H9 (cell line): ENCODE results near the gene RETREG3. TPM values are rescaled to one million over a fixed set of nuclear protein-coding genes. Genes with fewer than 3 reads are reported as not detected.

ENCODE experiments used
- DNase-seq: peaks from one replicate; pipeline ENCODE4 v3.0.0-alpha.2; 2017
- H2AFZ ChIP-seq: one replicate; pipeline ENCODE4 v1.6.1; 2013; ENCODE audit warnings: mild to moderate bottlenecking, low read length, control low read depth, moderate library complexity
- H2AK5ac ChIP-seq: 2 replicates; pipeline ENCODE4 v1.6.1; 2013; ENCODE audit warnings: low read length, control low read depth, mixed read lengths; ENCODE audit not compliant: insufficient read length
- H2BK120ac ChIP-seq: one replicate; pipeline ENCODE4 v1.6.1; 2013; ENCODE audit warnings: low read depth, mild to moderate bottlenecking, low read length, control low read depth, inconsistent platforms; ENCODE audit not compliant: poor library complexity, severe bottlenecking
- H2BK12ac ChIP-seq: 2 replicates; pipeline ENCODE4 v1.6.1; 2013; ENCODE audit warnings: low read length, control low read depth, mixed read lengths, low read depth; ENCODE audit not compliant: insufficient read length
- H2BK15ac ChIP-seq: 2 replicates; pipeline ENCODE4 v1.6.1; 2013; ENCODE audit warnings: low read depth, low read length, control low read depth
- H2BK20ac ChIP-seq: one replicate; pipeline ENCODE4 v1.6.1; 2013; ENCODE audit warnings: low read depth, mild to moderate bottlenecking, low read length, control low read depth, inconsistent platforms; ENCODE audit not compliant: poor library complexity, severe bottlenecking
- H2BK5ac ChIP-seq: 2 replicates; pipeline ENCODE4 v1.6.1; 2013; ENCODE audit warnings: low read length, control low read depth, mixed read lengths; ENCODE audit not compliant: insufficient read length
- H3K14ac ChIP-seq: 2 replicates; pipeline ENCODE4 v1.6.1; 2013; ENCODE audit warnings: low read length, control low read depth; ENCODE audit not compliant: insufficient read depth
- H3K18ac ChIP-seq: 2 replicates; pipeline ENCODE4 v1.6.1; 2013; ENCODE audit warnings: low read depth, mild to moderate bottlenecking, mixed read lengths, low read length, control low read depth; ENCODE audit not compliant: insufficient read length
- H3K23ac ChIP-seq: 2 replicates; pipeline ENCODE4 v1.6.1; 2013; ENCODE audit warnings: low read length, control low read depth, mixed read lengths, low read depth; ENCODE audit not compliant: insufficient read length
- H3K23me2 ChIP-seq: 2 replicates; pipeline ENCODE4 v1.6.1; 2013; ENCODE audit warnings: low read depth, mild to moderate bottlenecking, mixed read lengths, low read length, control low read depth; ENCODE audit not compliant: insufficient read length, poor library complexity, severe bottlenecking
- H3K27ac ChIP-seq: 2 replicates; pipeline ENCODE4 v1.5.1; 2013; ENCODE audit warnings: low read length, control low read depth, mixed read lengths, low read depth; ENCODE audit not compliant: insufficient read length
- H3K27me3 ChIP-seq: 2 replicates; pipeline ENCODE4 v1.6.1; 2013; ENCODE audit warnings: low read length, control low read depth, inconsistent platforms; ENCODE audit not compliant: insufficient read depth
- H3K4ac ChIP-seq: 2 replicates; pipeline ENCODE4 v1.6.1; 2013; ENCODE audit warnings: low read depth, mild to moderate bottlenecking, control low read depth, inconsistent platforms, low read length, moderate library complexity
- H3K4me1 ChIP-seq: 2 replicates; pipeline ENCODE4 v1.6.1; 2013; ENCODE audit warnings: low read length, control low read depth, inconsistent platforms; ENCODE audit not compliant: insufficient read depth
- H3K4me2 ChIP-seq: 2 replicates; pipeline ENCODE4 v1.6.1; 2013; ENCODE audit warnings: low read length, control low read depth, mixed read lengths; ENCODE audit not compliant: insufficient read length, insufficient read depth
- H3K56ac ChIP-seq: 2 replicates; pipeline ENCODE4 v1.6.1; 2013; ENCODE audit warnings: low read depth, mild to moderate bottlenecking, mixed read lengths, low read length, control low read depth; ENCODE audit not compliant: insufficient read length
- H3K79me1 ChIP-seq: 2 replicates; pipeline ENCODE4 v1.6.1; 2013; ENCODE audit warnings: low read depth, mild to moderate bottlenecking, moderate library complexity, low read length, control low read depth, inconsistent platforms; ENCODE audit not compliant: insufficient read depth, poor library complexity, severe bottlenecking
- H3K79me2 ChIP-seq: 2 replicates; pipeline ENCODE4 v1.6.1; 2013; ENCODE audit warnings: low read length, control low read depth, inconsistent platforms; ENCODE audit not compliant: insufficient read depth
- H3K9ac ChIP-seq: 2 replicates; pipeline ENCODE4 v1.6.1; 2013; ENCODE audit warnings: low read length, control low read depth, mixed read lengths; ENCODE audit not compliant: insufficient read length; ENCODE audit errors: extremely low read depth
- H3K9me3 ChIP-seq: one replicate; pipeline ENCODE4 v1.6.1; 2013; ENCODE audit warnings: low read depth, low read length, inconsistent platforms; ENCODE audit not compliant: control insufficient read depth
- H3T11ph ChIP-seq: one replicate; pipeline ENCODE4 v1.6.1; 2013; ENCODE audit warnings: mild to moderate bottlenecking, low read length, control low read depth, inconsistent platforms
- H4K20me1 ChIP-seq: one replicate; pipeline ENCODE4 v1.6.1; 2013; ENCODE audit not compliant: control insufficient read depth, insufficient read length, insufficient read depth
- H4K5ac ChIP-seq: 2 replicates; pipeline ENCODE4 v1.6.1; 2013; ENCODE audit warnings: low read depth, mild to moderate bottlenecking, mixed read lengths, low read length, control low read depth; ENCODE audit not compliant: insufficient read length
- H4K8ac ChIP-seq: replicated peaks from 2 replicates; pipeline ENCODE4 v1.6.1; 2013; ENCODE audit warnings: low read length, control low read depth, mixed read lengths, low read depth; ENCODE audit not compliant: insufficient read length
- H4K91ac ChIP-seq: 2 replicates; pipeline ENCODE4 v1.6.1; 2013; ENCODE audit warnings: low read depth, mild to moderate bottlenecking, moderate library complexity, mixed read lengths, low read length, control low read depth; ENCODE audit not compliant: insufficient read length
- H3K27ac Mint-ChIP-seq, 3 experiments: 2 replicates in 2 of 3; 3 replicates in 1 of 3; pipeline ENCODE4 v1.8.0; 2020 to 2021; ENCODE audit warnings: mixed read lengths in 3 of 3, mild to moderate bottlenecking in 1 of 3, moderate library complexity in 1 of 3
- H3K27me3 Mint-ChIP-seq: 2 replicates; pipeline ENCODE4 v1.8.0; 2021; ENCODE audit warnings: low read depth, mild to moderate bottlenecking, moderate library complexity, mixed read lengths
- H3K36me3 Mint-ChIP-seq, 3 experiments: 2 replicates in 2 of 3; 3 replicates in 1 of 3; pipeline ENCODE4 v1.8.0; 2020 to 2021; ENCODE audit warnings: low read depth in 3 of 3, mixed read lengths in 3 of 3; ENCODE audit not compliant: insufficient read depth in 1 of 3
- H3K4me1 Mint-ChIP-seq, 2 experiments: 2 replicates each; pipeline ENCODE4 v1.8.0; 2020; ENCODE audit warnings: mixed read lengths in 2 of 2
- H3K4me3 Mint-ChIP-seq, 2 experiments: 2 replicates in 1 of 2; 3 replicates in 1 of 2; pipeline ENCODE4 v1.8.0; 2020 to 2021; ENCODE audit warnings: mild to moderate bottlenecking in 2 of 2, mixed read lengths in 2 of 2, moderate library complexity in 1 of 2
- H3K9me3 Mint-ChIP-seq, 2 experiments: 2 replicates in 1 of 2; 3 replicates in 1 of 2; pipeline ENCODE4 v1.8.0; 2020; ENCODE audit warnings: mild to moderate bottlenecking in 2 of 2, mixed read lengths in 2 of 2, moderate library complexity in 1 of 2
- CTCF ChIP-seq: fragments of 200-600 bp; sonication (generic); conservative IDR thresholded peaks from 3 replicates; pipeline ENCODE4 v1.8.0; 2021; ENCODE audit warnings: antibody characterized with exemption, mild to moderate bottlenecking
- WGBS: extraction: QIAGEN DNeasy Blood & Tissue Kit; methylation state at CpG from one replicate; pipeline ENCODE4 v1.1.7; 2013; ENCODE audit warnings: missing lambda C conversion rate, low lambda C conversion rate, mixed read lengths; ENCODE audit not compliant: insufficient read length; ENCODE audit errors: extremely low coverage; 5-methylcytosine and 5-hydroxymethylcytosine counted together
- total RNA-seq: library from RNA; stranded (reverse); gene quantifications from 2 replicates; pipeline ENCODE4 v1.2.1, GENCODE V29; 2021

Gene RETREG3
- total RNA-seq, 1 experiment from 2014 or later: 47.3 TPM

- Histone ChIP-seq H3K27me3 (no peaks in the 10 kb centered on the region), H4K20me1 (no peaks in the 10 kb centered on the region), H3K9ac (no peak overlapping the region), H3K9me3 (no peaks in the 10 kb centered on the region), H4K5ac (no peak overlapping the region), H3T11ph (no peak overlapping the region), H3K23ac (no peak overlapping the region), H3K23me2 (peaks cover 9% of the 10 kb centered on the region), H2BK12ac (no peak overlapping the region), H3K79me1 (no peaks in the 10 kb centered on the region), H2AFZ (no peak overlapping the region), H3K4me1 (no peaks in the 10 kb centered on the region; the same call in 1 of the 2 replicates), H2BK5ac (no peak overlapping the region), H3K27ac (no peak overlapping the region), H3K4ac (no peak overlapping the region), H4K91ac (no peak overlapping the region), H2BK20ac (no peak overlapping the region), H4K8ac (no peak overlapping the region), H3K18ac (no peak overlapping the region), H2BK120ac (no peak overlapping the region), H3K14ac (no peak overlapping the region), H2BK15ac (no peak overlapping the region), H3K4me2 (peak overlapping the region; percentile 53), H2AK5ac (no peak overlapping the region), H3K79me2 (no peaks in the 10 kb centered on the region), H3K56ac (no peak overlapping the region)
- Mint-ChIP-seq H3K9me3 (no peaks in the 10 kb centered on the region), H3K27ac (peak overlapping the region in 2 of 3 experiments; percentile 48 to 87; a peak in 3 of 7 replicates), H3K4me1 (peaks cover 11 to 21% of the 10 kb centered on the region in 2 experiments), H3K36me3 (peaks cover 0 to 11% (median 8%) of the 10 kb centered on the region in 3 experiments; a peak in 4 of 7 replicates), H3K27me3 (peaks cover 34% of the 10 kb centered on the region), H3K4me3 (peak overlapping the region; percentile 58 to 75)
- DNase-seq: no peak
- WGBS: no CpG with 5 or more reads among the region's 26 CpGs
- TF ChIP-seq CTCF: no peak
Measured at GRCh38 chr17:42535155-42536047, 73.8 kb downstream of the RETREG3 start.
